HepG2 (cell line): Measurements from ENCODE around the gene CARMIL3. TPM values are rescaled to one million over a fixed set of nuclear protein-coding genes. Genes with fewer than 3 reads are reported as not detected.

Experiments used
- ARID2 ChIP-seq: sonication (generic); formaldehyde crosslinking; IDR thresholded peaks from 2 replicates; pipeline ENCODE4 v1.8.1; 2022; ENCODE audit warnings: mild to moderate bottlenecking, missing genetic modification reagents, borderline replicate concordance
- BRD4 ChIP-seq: sonication (generic); formaldehyde crosslinking; IDR thresholded peaks from 2 replicates; pipeline ENCODE4 v1.4.0; 2020; ENCODE audit warnings: missing genetic modification reagents
- FOXA3 ChIP-seq: IDR thresholded peaks from 2 replicates; pipeline ENCODE4 v1.6.1; 2016; ENCODE audit warnings: missing genetic modification reagents, missing compliant biosample characterization
- FOXK1 ChIP-seq: sonication (generic); formaldehyde crosslinking; IDR thresholded peaks from 2 replicates; pipeline ENCODE4 v1.4.0; 2020; ENCODE audit warnings: low read depth, missing genetic modification reagents, borderline replicate concordance
- GZF1 ChIP-seq: sonication (generic); formaldehyde crosslinking; IDR thresholded peaks from 2 replicates; pipeline ENCODE4 v1.5.1; 2020; ENCODE audit warnings: mild to moderate bottlenecking, missing genetic modification reagents
- HNF1B ChIP-seq: sonication (generic); formaldehyde crosslinking; IDR thresholded peaks from 2 replicates; pipeline ENCODE4 v1.5.1; 2020; ENCODE audit warnings: mild to moderate bottlenecking, moderate library complexity, missing genetic modification reagents
- MEIS2 ChIP-seq: sonication (generic); formaldehyde crosslinking; IDR thresholded peaks from 2 replicates; pipeline ENCODE4 v1.9.0; 2021; ENCODE audit warnings: mild to moderate bottlenecking, missing genetic modification reagents
- MYC ChIP-seq: sonication (generic); formaldehyde crosslinking; IDR thresholded peaks from 2 replicates; pipeline ENCODE4 v1.9.0; 2021; ENCODE audit warnings: missing genetic modification reagents, borderline replicate concordance
- PCBP1 ChIP-seq: fragments of 200-400 bp; formaldehyde crosslinking; IDR thresholded peaks from 2 replicates; pipeline ENCODE4 v1.6.1; 2017; ENCODE audit warnings: mild to moderate bottlenecking, low read depth, low read length, borderline replicate concordance
- TCF12 ChIP-seq, 2 experiments: fragments of 450-650 bp in 1 of 2; sonication (generic) in 1 of 2; formaldehyde crosslinking in 1 of 2; IDR thresholded peaks; 2 replicates each; pipeline versions ENCODE4 v1.6.1 to v1.8.0; 2017 to 2022; ENCODE audit warnings: antibody characterized with exemption in 1 of 2, mild to moderate bottlenecking in 1 of 2, missing genetic modification reagents in 1 of 2, moderate library complexity in 1 of 2
- ZC3H13 ChIP-seq: sonication (generic); formaldehyde crosslinking; IDR thresholded peaks from 2 replicates; pipeline ENCODE4 v1.8.1; 2023; ENCODE audit warnings: mild to moderate bottlenecking, missing genetic modification reagents, moderate library complexity
- ZNF280D ChIP-seq: sonication (generic); formaldehyde crosslinking; IDR thresholded peaks from 2 replicates; pipeline ENCODE4 v1.5.1; 2020; ENCODE audit warnings: mild to moderate bottlenecking, missing genetic modification reagents
- ZNF790 ChIP-seq: sonication (generic); formaldehyde crosslinking; IDR thresholded peaks from 2 replicates; pipeline ENCODE4 v1.8.0; 2022; ENCODE audit warnings: missing genetic modification reagents, mild to moderate bottlenecking, borderline replicate concordance
- polyA plus RNA-seq, 8 experiments: library from polyadenylated mRNA; depleted of rRNA in 3 of 8; stranded (reverse) in 7 of 8; unstranded in 1 of 8; fragments of >200 nt; fragmentation: Illumina TruSeq in 4 of 8; extraction: Trizol in 4 of 8; gene quantifications; 2 replicates each; pipeline versions ENCODE4 v1.2.1 to v1.2.3, GENCODE V29; 2011 to 2016; ENCODE audit warnings: low read depth in 4 of 8, missing spikeins in 1 of 8, mixed read lengths in 1 of 8; ENCODE audit not compliant: insufficient read depth in 1 of 8
- total RNA-seq, 5 experiments: library from RNA; depleted of rRNA; stranded (reverse); fragments of >200 nt; fragmentation: Illumina TruSeq; extraction: Trizol; gene quantifications; 2 replicates each; pipeline ENCODE4 v1.2.3, GENCODE V29; 2016; ENCODE audit warnings: low read depth in 1 of 5
- TF ChIP-seq, protein P1 (sequence below): sonication (generic); formaldehyde crosslinking; IDR thresholded peaks from 2 replicates; pipeline ENCODE4 v1.4.0; 2020; ENCODE audit warnings: missing genetic modification reagents, mild to moderate bottlenecking, borderline replicate concordance
- TF ChIP-seq, protein P2 (sequence below): sonication (generic); formaldehyde crosslinking; IDR thresholded peaks from 2 replicates; pipeline ENCODE4 v1.4.0; 2020; ENCODE audit warnings: mild to moderate bottlenecking, missing genetic modification reagents

CARMIL3 gene
- total and polyA plus RNA-seq, 2 of the 13 experiments (the other 11 are each of a cell fraction or from before 2014, with no cell fraction given) = 0.27 to 0.55 TPM

DNA sequence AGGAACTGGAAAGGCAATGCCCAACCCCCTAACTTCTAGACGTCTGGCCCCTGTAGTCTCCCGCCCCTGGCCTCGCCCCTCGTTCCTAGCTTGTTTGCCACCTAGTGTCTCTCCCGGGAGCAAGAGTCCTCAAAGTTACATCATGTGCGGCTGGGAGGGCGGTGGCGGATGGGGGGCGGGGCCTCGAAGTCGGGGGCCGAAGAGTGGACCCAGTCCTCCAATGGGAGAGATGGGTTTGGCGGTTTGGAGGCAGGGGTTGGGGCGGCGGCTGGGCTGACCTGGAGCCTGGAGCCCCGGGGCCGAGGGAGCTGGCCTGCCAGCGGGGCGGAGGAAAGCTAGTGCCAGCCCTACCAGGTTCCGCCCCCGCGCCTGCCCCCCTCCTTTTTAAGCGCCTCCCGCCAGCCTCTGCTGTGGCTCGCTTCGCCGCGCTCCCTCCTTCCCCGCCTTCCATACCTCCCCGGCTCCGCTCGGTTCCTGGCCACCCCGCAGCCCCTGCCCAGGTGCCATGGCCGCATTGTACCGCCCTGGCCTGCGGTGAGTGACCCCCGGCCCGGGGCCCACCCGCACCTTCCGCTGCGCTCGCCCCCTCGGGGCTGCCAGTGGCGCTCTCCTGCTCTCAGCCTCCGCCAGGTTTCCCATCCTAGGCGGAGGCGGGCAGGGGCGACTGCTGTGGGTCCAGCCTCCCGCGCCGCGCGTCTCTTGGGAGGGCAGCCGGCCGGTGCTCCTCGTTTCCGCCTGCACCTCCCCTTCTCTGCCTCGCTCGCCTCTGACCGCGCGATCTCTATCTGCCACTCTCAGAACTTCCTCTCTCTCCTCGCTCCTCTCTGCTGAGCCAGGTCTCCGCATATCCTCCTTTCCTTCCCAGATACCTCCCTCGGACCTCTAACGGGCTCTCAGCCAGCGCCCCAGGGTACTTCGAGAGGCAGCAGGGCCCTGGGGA is 42.4 kb downstream of the CARMIL3 start, which contains the start of gene PCK2 (continued):
- TF ChIP-seq, protein P1, sequence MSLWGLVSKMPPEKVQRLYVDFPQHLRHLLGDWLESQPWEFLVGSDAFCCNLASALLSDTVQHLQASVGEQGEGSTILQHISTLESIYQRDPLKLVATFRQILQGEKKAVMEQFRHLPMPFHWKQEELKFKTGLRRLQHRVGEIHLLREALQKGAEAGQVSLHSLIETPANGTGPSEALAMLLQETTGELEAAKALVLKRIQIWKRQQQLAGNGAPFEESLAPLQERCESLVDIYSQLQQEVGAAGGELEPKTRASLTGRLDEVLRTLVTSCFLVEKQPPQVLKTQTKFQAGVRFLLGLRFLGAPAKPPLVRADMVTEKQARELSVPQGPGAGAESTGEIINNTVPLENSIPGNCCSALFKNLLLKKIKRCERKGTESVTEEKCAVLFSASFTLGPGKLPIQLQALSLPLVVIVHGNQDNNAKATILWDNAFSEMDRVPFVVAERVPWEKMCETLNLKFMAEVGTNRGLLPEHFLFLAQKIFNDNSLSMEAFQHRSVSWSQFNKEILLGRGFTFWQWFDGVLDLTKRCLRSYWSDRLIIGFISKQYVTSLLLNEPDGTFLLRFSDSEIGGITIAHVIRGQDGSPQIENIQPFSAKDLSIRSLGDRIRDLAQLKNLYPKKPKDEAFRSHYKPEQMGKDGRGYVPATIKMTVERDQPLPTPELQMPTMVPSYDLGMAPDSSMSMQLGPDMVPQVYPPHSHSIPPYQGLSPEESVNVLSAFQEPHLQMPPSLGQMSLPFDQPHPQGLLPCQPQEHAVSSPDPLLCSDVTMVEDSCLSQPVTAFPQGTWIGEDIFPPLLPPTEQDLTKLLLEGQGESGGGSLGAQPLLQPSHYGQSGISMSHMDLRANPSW (CRISPR knock-in tag) = peak; percentile 73; the same call in 1 of the 2 replicates
- no peak for TF ChIP-seq ZNF790 (CRISPR knock-in tag)
- peak; percentile 82 for TF ChIP-seq FOXK1 (CRISPR knock-in tag)
- TF ChIP-seq MEIS2 (CRISPR knock-in tag) = peak; percentile 97
- peak; percentile 94 for TF ChIP-seq GZF1
- TF ChIP-seq TCF12 (IDR thresholded peaks at IDR 0.05) = no peak
- peak; percentile 56; the same call in 1 of the 2 replicates for TF ChIP-seq TCF12 (CRISPR knock-in tag; IDR thresholded peaks at IDR 0.05)
- TF ChIP-seq, protein P2, sequence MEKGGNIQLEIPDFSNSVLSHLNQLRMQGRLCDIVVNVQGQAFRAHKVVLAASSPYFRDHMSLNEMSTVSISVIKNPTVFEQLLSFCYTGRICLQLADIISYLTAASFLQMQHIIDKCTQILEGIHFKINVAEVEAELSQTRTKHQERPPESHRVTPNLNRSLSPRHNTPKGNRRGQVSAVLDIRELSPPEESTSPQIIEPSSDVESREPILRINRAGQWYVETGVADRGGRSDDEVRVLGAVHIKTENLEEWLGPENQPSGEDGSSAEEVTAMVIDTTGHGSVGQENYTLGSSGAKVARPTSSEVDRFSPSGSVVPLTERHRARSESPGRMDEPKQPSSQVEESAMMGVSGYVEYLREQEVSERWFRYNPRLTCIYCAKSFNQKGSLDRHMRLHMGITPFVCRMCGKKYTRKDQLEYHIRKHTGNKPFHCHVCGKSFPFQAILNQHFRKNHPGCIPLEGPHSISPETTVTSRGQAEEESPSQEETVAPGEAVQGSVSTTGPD = peak; percentile 38; the same call in 1 of the 2 replicates
- peak; percentile 100 for TF ChIP-seq ARID2 (CRISPR knock-in tag)
- peak; percentile 97 for TF ChIP-seq PCBP1
- no peak for TF ChIP-seq ZC3H13
- peak; percentile 76 for TF ChIP-seq FOXA3 (CRISPR knock-in tag)
- TF ChIP-seq HNF1B (CRISPR knock-in tag) = no peak
- peak; percentile 94 for TF ChIP-seq MYC
- peak; percentile 98 for TF ChIP-seq ZNF280D (CRISPR knock-in tag)
- peak; percentile 99 for TF ChIP-seq BRD4
